Activated CD4-positive, CD25-positive, alpha-beta regulatory T cell treated with anti-CD3 and anti-CD28 coated beads, Interleukin-2, amount 50 U/mL, for 72 hours (primary cell): ENCODE data around the gene NLRC4.
"Not testable (repeated sequence)": the region's sequence is repeated elsewhere in the genome, so short reads cannot be mapped to it uniquely, and the experiment has no call there.

Source experiments
- DNase-seq: peaks from one replicate; pipeline ENCODE4 v3.0.0; 2021

The NLRC4 gene, protein sequence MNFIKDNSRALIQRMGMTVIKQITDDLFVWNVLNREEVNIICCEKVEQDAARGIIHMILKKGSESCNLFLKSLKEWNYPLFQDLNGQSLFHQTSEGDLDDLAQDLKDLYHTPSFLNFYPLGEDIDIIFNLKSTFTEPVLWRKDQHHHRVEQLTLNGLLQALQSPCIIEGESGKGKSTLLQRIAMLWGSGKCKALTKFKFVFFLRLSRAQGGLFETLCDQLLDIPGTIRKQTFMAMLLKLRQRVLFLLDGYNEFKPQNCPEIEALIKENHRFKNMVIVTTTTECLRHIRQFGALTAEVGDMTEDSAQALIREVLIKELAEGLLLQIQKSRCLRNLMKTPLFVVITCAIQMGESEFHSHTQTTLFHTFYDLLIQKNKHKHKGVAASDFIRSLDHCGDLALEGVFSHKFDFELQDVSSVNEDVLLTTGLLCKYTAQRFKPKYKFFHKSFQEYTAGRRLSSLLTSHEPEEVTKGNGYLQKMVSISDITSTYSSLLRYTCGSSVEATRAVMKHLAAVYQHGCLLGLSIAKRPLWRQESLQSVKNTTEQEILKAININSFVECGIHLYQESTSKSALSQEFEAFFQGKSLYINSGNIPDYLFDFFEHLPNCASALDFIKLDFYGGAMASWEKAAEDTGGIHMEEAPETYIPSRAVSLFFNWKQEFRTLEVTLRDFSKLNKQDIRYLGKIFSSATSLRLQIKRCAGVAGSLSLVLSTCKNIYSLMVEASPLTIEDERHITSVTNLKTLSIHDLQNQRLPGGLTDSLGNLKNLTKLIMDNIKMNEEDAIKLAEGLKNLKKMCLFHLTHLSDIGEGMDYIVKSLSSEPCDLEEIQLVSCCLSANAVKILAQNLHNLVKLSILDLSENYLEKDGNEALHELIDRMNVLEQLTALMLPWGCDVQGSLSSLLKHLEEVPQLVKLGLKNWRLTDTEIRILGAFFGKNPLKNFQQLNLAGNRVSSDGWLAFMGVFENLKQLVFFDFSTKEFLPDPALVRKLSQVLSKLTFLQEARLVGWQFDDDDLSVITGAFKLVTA

DNA sequence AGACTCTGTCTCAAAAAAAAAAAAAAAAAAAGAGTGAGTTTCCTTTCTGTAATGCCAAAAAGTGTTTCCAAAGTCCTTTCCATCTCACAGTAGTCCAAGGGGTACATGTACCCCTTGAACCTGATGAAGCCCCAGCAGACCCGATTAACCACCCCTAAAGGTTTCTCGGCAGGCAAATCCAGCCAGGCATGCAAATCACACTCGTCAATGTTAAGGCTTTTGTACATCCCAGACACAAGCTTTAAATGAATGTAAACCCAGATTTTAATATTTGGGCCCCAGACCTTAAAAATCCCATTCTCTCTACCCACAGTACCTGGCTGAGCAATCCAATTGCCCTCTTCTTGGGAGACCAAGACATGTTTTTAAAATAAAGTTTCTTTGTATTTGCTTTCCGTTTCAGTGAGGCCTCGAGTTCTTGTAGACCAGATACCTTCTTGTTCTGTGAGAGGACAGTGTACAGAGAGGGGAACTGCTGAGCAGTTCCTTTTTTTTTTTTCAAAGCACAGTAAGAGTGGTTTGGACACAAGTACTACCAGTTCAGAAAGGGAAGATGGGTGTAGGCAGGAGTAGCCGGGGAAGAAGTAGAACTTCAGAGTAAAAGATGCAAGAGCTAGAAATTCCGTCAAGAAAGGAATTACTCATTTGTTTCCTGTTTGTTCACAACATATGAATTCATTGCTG lies at the start of gene NLRC4:
TSS of gene NLRC4 (minus strand) at position 465 of the 684 bp plus-strand sequence. CDS start 8,111 bp downstream, outside the sequence.
- no peak for DNase-seq

DNA sequence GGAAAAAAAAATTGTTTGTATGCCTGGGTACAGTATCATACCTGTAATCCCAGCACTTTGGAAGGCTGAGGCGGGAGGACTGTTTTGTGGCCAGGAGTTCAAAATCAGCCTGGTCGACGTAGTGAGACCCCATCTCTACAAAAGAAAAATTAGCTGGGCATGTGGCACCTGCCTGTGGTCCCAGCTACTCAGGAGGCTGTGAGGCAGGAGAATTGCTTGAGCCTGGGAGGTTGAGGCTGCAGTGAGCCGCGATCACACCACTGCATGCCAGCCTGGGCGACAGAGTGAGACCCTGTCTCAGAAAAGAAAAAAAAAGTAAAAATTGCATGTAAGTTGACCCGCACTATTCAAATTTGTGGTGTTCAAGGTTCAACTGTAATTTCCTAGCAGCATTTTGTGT lies 45.9 kb upstream of the NLRC4 start:
- no peak for DNase-seq

DNA sequence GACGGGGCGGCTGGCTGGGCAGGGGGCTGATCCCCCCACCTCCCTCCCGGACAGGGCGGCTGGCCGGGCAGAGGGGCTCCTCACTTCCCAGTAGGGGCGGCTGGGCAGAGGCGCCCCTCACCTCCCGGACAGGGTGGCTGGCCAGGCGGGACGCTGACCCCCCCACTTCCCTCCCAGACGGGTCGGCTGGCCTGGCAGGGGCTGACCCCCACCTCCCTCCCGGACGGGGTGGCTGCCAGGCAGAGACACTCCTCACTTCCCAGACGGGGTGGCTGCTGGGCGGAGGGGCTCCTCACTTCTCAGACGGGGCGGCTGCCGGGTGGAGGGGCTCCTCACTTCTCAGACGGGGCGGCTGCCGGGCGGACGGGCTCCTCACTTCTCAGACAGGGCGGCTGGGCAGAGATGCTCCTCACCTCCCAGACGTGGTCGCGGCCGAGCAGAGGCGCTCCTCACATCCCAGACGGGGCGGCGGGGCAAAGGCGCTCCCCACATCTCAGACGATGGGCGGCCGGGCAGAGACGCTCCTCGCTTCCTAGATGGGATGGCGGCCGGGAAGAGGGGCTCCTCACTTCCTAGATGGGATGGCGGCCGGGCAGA lies 29.4 kb upstream of the NLRC4 start:
- not testable (repeated sequence) for DNase-seq

DNA sequence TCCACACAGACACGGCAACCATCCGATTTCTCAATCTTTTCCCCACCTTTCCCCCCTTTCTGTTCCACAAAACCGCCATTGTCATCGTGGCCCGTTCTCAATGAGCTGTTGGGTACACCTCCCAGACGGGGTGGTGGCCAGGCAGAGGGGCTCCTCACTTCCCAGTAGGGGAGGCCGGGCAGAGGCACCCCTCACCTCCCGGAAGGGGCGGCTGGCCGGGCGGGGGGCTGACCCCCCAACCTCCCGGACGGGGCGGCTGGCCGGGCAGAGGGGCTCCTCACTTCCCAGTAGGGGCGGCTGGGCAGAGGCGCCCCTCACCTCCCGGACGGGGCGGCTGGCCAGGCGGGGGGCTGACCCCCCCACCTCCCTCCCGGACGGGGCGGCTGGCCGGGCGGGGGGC lies 28.8 kb upstream of the NLRC4 start:
- DNase-seq: not testable (repeated sequence)

DNA sequence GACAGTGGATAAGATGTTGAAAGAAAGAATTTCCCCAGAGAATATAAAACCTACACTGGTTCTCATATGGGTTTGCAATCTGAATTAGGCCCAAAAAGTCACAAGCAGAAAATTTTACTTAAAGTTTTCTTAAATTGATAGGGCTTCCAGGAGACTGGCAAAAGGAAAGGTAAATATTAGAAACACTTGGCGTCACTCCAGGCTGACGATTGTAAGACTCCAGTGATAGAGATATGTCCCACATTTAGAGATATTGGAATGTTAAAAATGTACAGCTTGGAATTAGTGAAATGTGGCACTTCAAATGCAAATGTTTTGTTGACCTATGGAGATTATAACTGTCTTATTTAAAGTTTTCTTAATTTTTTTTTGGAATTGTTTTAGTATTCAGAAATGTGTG lies 27.1 kb upstream of the NLRC4 start:
- no peak for DNase-seq

DNA sequence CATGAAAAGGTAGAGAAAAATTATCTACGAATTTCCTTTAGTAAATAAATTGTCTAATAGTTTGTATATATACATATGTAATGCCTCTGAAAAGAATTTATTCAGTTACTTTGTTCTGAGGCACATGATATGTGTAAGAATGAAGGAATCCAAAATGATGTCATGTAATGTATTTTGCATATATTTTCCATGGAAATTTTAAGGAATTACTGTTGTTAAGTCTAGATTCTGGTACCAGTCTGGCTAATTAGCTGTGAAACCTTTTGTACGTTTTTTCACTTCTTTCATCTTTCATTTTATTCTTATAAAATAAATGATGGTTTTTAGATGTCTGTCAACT lies 25.3 kb upstream of the NLRC4 start:
- DNase-seq: no peak

DNA sequence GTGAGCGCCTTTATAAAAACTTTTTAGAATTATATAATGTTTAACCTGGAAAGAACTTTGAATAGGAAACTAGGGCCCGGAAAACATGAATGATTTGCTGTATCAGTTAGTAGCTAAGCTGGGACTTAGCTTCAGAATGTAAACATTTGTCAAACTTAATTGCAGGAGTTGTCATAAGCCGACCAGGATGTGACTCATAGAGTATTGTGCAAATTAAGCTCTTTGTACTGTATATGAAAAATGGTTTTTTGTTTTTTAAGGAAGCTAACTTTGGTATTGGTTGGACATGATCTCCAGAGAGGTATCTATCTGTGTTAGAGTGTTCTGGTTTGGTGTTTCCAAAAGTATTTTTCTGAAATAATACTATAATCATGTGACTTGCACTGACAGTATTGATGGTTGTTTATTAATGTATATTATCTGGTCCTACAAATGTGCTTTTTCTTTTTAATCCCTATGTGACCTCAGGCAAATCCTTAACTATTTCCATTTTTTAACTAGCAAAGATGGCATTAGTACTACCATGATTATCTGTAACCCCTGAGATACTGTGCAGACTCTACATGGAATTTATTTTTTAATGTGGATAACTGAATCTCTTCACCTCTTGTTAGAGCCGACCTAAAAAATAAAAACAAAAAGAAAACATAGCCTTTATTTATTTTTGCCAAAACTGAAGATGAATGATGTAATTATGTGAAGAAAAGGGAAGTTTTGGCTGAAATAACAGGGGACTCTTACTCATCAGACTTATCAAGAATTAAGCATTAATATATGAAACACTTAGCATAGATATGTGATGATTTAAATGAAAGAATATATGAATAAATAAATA lies 24.7 kb upstream of the NLRC4 start:
- no peak for DNase-seq

DNA sequence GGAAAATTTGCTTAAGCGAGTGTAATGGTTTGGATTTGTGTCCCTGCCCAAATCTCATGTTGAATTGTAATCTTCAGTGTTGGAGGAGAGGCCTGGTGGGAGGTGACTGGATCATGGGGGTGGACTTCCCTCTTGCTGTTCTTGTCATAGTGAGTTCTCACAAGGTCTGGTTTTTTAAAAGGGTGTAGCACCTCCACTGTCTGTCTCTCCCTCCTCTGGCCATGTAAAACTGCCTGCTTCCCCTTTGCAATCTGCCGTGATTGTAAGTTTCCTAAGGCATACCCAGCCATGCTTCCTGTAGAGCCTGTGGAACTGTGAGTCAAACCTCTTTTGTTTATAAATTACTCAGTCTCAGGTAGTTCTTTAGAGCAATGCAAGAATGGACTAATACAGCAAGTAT lies 19.6 kb upstream of the NLRC4 start:
- no peak for DNase-seq

DNA sequence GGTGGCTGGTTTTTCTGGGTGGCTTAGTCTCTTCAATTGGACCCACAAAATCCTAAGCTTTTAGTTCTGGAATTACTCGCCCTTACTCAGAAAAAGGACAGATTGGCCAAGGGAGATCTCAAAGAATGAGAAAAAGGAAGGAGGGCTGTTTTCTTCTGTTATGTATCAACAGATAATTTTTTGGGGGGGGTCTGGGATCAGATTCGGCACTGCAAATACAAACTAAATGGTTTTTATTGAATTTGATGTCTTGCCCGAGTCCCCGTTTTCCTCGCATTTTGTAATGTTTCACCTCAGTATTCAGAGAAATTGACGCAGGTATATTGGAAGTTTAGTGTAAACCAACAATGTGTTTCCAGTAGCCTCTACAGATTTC lies 13.8 kb upstream of the NLRC4 start:
- no peak for DNase-seq

DNA sequence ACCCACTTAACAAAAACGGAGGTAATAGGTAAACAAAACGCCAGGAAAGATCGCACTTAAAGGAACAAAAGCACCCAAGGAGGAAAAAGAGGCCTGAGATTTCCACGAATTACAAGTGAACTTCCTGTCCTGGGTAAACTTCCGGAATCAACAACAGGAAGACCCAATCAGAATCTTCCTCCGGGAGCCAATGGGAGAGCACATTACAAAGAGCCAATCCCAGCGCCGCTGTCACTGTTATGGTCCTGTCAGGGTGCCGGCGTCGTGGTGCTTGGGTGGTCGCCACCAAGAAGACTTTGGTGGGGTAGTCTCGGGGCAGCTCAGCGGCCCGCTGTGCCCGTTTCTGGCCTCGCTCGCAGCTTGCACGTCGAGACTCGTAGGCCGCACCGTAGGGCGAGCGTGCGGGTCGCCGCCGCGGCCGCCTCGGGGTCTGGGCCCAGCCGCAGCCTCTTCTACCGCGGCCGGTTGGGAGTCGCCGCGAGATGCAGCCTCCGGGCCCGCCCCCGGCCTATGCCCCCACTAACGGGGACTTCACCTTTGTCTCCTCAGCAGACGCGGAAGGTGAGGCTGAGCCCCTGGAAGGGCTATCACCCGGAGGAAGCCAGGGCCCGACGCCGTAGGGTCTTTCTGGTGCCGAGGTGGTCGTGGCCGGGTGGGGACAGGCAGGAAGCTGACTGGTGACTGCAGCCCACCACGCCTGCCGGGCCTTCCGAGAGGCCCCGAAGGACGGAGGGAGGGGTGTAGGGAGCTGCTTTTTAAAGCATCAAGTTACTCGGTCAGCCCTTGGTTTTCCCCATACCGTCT lies 13.2 kb upstream of the NLRC4 start, which contains the start of gene YIPF4:
TSS of gene YIPF4 (plus strand) at position 231 of the 804 bp plus-strand sequence. CDS start at position 483, 252 bp downstream.
- peak; percentile 84 for DNase-seq

DNA sequence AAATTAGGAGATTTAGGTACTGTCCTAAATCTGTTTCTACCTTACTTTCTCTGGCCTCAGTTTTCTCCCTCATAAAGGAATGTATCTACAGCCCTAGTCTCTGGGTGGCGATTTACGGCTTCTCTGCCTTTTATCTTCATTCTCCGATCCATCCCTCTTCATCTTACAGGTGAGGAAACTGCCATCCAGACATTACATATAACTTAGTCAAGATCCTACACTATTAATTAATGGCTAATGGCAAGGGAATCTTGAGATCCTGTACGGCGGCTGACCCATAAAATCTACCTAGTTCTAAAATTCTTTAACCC lies 12.6 kb upstream of the NLRC4 start:
- DNase-seq: no peak

DNA sequence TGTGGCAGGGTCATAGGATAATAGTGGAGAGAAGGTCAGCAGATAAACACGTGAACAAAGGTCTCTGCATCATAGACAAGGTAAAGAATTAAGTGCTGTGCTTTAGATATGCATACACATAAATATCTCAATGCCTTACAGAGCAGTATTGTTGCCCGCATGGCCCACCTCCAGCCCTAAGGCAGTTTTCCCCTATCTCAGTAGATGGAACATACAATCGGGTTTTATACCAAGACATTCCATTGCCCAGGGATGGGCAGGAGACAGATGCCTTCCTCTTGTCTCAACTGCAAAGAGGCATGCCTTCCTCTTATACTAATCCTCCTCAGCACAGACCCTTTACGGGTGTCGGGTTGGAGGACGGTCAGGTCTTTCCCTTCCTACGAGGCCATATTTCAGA lies 11.1 kb upstream of the NLRC4 start:
- not testable (repeated sequence) for DNase-seq

DNA sequence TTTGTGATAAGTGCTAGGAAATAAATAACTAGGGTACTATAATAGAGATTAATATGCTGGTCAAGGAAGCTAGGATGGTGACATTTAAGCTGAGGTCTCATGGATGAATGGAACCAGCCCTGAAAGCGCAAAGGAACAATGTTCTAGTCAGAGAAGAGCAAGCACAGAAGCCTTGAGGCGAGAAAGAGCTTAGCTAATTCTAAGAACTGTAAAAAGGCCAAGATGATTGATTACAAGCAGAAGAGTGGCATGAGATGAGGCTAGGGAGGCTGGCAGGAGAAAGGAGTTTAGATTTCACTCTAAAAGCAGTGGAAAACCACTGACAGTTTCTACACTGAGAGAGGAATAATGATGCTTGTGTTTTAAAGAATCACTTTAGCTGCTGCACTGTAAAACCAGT lies 9.6 kb upstream of the NLRC4 start:
- DNase-seq: no peak

DNA sequence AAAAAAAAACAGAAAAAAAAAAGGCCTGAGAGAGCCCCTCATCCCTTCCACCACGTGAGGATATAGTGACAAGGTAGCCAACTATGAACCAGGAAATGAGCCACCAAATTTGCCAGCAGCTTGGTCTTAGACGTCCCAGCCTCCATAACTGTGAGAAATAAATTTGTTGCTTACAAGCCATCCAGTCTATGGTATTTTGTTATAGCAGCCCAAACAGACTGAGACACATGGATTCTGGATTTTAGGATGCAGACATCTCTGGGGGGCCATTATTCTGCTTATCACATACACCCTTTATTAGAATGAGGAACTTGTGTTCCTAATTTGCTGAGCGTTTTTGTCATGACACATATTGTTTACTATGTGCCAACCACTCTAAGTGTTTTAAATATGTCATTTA lies 7.6 kb upstream of the NLRC4 start:
- DNase-seq: no peak

DNA sequence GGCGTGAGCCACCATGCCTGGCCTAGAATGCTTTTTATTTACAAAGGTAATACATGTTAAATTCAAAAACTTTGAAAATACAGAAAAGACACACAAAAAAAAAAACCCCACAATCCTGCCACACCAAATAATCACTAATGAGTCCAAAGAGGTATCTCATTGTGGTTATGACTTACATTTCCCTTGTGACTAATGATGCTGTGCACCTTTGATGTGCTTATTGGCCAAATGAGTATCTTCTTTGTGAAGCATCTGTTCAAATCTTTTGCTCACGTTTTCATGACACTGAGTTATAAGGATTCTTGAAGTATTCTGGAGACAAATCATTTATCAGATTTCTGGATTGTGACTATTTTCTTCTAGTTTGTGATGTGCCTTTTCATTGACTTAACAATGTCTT lies 6.4 kb upstream of the NLRC4 start:
- DNase-seq: no peak

DNA sequence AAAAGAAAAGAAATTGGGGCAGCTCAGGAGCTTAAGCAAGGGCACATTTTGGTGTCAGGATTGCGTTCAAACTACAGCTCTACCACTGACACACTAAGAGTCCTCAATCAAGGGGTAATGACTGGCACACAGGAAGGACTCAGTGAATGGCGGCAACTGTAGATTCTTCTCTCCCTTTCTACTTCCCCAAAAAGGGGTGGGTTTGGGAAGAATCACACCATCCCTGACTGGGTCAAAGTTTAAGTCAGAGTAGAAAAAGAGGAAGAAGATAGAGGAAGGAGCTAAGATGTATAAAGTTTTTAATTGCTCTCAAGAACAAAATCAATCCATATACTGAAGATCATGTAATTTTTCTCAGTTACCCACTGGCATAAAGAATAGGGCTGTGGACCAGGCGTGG lies 2.6 kb downstream of the NLRC4 start:
- DNase-seq: no peak

DNA sequence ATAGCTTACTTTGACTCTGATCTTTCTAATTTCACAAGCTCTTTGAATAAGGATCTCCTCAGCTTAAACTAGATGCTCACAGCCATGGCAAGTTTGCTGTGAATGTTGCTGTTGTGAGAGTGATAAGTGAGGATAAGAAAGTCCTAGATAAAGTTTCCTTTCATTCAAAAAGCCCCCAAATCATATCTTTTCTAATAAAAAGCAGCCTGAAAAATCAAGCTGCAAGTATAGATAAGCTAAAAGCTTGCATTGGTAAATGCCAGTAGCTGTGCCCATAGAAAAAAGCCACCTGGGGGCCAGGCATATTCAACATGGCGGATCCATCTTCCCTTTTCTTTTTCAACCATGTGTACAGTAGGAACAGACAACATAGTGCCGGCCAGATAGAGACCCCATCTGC lies 4.3 kb downstream of the NLRC4 start:
- DNase-seq: no peak

DNA sequence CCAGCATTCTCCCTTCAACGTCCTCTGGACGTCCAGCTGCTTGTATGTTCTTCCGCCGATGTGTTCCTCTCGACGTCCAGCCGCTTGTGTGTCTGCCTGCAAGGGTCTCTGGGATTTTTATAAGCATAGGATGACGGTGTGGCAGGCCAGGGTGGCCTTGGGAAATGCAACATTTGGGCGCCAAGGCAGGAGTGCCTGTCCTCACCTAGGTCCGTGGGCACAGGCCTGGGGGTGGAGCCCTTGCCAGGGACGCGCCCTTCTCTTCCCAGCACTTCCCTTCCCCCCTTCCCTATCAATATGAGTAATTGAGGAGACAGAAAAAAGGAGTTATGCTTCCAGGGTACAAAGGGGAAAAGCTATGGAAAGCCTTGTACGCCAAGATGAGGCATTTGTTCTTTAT lies 6.4 kb downstream of the NLRC4 start:
- no peak for DNase-seq

DNA sequence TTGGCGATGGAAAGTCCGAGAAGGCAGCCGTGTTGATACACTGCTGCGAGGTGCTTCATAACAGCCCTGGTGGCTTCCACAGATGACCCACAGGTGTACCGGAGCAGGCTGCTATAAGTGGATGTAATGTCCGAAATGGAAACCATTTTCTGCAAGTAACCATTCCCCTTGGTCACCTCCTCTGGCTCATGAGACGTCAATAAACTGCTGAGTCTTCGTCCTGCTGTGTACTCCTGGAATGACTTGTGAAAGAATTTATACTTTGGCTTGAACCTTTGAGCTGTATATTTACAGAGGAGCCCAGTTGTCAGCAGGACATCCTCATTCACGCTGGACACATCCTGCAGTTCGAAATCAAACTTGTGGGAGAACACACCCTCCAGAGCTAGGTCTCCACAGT lies 14.4 kb downstream of the NLRC4 start:
- no peak for DNase-seq

DNA sequence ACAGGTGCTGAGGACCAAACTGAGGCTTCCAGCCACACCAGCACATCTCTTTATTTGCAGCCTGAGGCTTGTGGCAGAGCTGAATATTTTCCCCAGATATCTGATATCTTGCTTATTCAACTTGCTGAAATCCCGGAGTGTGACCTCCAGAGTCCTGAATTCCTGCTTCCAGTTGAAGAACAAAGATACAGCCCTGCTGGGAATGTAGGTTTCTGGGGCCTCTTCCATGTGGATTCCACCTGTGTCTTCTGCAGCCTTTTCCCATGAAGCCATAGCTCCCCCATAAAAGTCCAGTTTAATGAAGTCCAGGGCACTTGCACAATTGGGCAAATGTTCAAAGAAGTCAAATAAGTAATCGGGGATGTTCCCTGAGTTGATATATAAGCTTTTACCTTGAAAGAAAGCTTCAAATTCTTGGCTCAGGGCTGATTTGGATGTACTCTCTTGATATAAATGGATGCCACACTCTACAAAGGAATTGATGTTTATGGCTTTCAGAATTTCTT lies 14.9 kb downstream of the NLRC4 start:
- no peak for DNase-seq

DNA sequence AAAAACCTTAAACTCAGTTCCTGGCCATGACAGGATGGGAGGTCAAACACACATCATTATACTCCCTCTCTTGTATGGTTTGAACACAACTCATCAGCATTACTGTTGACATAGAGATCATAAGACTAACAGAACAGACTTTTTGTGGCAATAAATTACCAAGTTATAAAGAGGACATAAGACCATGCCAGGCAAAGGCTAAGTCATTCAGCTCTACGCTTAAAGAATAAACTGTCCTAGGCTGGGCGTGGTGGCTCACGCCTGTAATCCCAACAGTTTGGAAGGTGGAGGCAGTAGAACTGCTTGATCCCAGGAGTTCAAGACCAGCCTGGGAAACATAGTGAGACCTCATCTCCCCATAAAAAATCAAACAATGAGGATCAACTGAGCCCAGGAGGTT lies 16.4 kb downstream of the NLRC4 start:
- DNase-seq: no peak
